Measurements from ENCODE around the gene LCN6. TPM values are rescaled to one million over a fixed set of nuclear protein-coding genes. Genes with fewer than 3 reads are reported as not detected.

Gene LCN6
- total RNA-seq, 4 donors from 2014 or later: 16.2 to 31.4 (median 22.7) TPM

DNA sequence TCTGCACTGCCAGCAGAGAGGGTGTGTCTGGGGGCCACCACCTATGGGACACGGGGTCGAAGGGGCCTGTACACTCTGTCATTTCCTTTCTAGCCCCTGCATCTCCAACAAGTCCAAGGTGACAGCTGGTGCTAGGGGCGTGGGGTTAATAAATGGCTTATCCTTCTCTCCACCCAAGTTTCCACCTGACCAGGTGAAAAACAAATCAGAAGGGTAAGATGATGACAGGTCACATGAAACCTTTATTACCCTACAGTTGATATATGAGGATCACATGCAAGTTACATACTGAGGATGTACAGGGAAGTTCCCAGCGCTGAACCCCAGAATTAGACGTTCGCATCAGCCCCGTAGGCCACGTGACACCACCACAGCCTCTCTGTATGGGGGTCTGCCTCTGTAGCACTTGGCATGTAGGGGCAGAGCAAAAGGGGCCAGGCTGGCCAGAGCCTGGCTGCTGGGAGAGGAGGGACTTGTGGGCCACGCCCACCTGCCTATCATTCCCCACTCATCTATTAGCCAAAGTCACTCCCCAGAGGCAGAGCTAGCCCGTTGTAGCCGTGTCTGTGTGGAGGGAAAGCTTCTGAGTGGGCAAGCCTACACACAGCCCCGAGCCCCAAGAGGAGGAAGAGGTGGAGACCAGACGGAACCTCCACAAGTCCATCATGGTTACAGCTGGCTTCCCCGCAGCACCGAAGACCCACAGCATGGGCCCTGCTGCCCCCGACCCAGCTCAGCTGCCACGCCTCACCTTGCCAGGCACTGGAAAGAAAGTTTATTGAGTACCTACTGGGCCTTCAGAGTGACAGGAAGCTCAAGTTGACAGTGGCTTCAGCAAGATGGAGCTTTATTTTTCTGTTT lies 45.0 kb upstream of the LCN6 start:
- H3K9me3 ChIP-seq: no peaks in the 10 kb centered on the region
- peaks cover 24% of the 10 kb centered on the region for H3K27me3 ChIP-seq
- WGBS, 2 donors (ENCODE audit: low coverage in 1 of 2): 78% methylated on average over 4 of the region's 17 CpGs; no CpG with 5 or more reads in 1 of the 2 donors
- ATAC-seq: no peak
- H3K4me1 ChIP-seq: peaks cover 0 to 39% (median 13%) of the 10 kb centered on the region in 3 donors
- H3K36me3 ChIP-seq: peaks cover 0 to 18% of the 10 kb centered on the region in 2 donors
- TF ChIP-seq POLR2A (IDR thresholded peaks at IDR 0.05) (no peak), CTCF (IDR thresholded peaks at IDR 0.05) (no peak), EP300 (IDR thresholded peaks at IDR 0.05) (no peak), POLR2AphosphoS5 (IDR thresholded peaks at IDR 0.05) (no peak)
- no peak overlapping the region for H3K4me3 ChIP-seq
- H3K27ac ChIP-seq: no peak overlapping the region

DNA sequence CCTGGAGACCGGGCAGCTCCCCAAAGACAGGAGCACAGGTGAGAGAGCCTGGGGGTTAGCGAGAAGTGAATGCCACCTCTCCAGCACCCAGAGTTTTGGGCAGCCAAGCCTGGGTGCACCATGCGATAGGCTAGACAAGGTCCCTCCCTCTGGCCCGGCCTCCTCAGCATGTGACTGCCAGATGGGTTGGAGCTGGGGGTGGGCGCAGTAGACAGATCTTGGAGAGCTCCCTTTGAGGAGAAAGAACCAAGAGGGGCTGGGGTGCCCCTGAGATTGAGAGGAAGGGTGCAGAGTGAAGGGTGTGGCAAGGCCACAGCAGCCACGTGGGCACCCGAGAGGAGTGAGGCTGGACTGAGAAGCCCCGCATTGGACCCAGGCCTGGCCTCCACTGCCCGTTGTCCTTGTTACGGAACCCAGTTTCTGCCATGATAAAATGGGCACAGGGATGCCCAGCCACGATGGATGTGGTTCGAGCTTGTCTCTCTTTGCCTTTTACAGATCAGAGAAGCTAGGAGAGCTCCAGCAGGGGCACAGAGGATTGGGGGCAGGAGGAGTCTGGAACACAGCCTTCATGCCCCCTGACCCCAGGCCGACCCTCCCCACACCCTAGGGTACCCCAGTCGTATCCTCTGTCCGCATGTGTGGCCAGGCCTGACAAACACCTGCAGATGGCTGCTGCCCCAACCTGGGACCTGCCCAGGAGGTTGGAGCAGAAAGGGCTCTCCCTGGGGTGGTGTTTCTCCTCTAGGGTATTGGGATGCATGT lies 44.2 kb upstream of the LCN6 start:
- H3K27ac ChIP-seq: peak overlapping the region in 2 of 4 donors; percentile 95
- WGBS, 2 donors (ENCODE audit: low coverage in 1 of 2): 20 to 85% methylated on average over 1 to 4 of the region's 15 CpGs
- H3K36me3 ChIP-seq: peaks cover 0 to 18% of the 10 kb centered on the region in 2 donors
- peaks cover 0 to 45% (median 13%) of the 10 kb centered on the region in 3 donors for H3K4me1 ChIP-seq
- H3K4me3 ChIP-seq: peak overlapping the region in 1 of 2 donors; percentile 86
- H3K9me3 ChIP-seq: no peaks in the 10 kb centered on the region
- peaks cover 16% of the 10 kb centered on the region for H3K27me3 ChIP-seq
- no peak for TF ChIP-seq EP300 (IDR thresholded peaks at IDR 0.05)
- TF ChIP-seq POLR2A (IDR thresholded peaks at IDR 0.05): no peak
- no peak for TF ChIP-seq CTCF (IDR thresholded peaks at IDR 0.05)
- TF ChIP-seq POLR2AphosphoS5 (IDR thresholded peaks at IDR 0.05): no peak
- ATAC-seq: no peak

- Histone ChIP-seq H3K4me1 (peaks cover 0 to 44% (median 13%) of the 10 kb centered on the region in 3 donors), H3K9me3 (no peaks in the 10 kb centered on the region), H3K36me3 (peaks cover 0 to 18% of the 10 kb centered on the region in 2 donors), H3K27ac (peak overlapping the region; percentile 77 to 95 (median 94)), H3K27me3 (peaks cover 8% of the 10 kb centered on the region), H3K4me3 (peak overlapping the region; percentile 70 to 86)
- 20% methylated on average over 1 of the region's 29 CpGs; no CpG with 5 or more reads in 1 of the 2 donors for WGBS, 2 donors (ENCODE audit: low coverage in 1 of 2)
- TF ChIP-seq POLR2AphosphoS5 (IDR thresholded peaks at IDR 0.05) (no peak), CTCF (IDR thresholded peaks at IDR 0.05) (peak in 3 of 4 experiments; percentile 54 to 80 (median 72)), EP300 (IDR thresholded peaks at IDR 0.05) (no peak), POLR2A (IDR thresholded peaks at IDR 0.05) (no peak)
- ATAC-seq: no peak
These were observed 43.4 kb upstream of the LCN6 start for GRCh38 chr9:136791516-136792276.

DNA sequence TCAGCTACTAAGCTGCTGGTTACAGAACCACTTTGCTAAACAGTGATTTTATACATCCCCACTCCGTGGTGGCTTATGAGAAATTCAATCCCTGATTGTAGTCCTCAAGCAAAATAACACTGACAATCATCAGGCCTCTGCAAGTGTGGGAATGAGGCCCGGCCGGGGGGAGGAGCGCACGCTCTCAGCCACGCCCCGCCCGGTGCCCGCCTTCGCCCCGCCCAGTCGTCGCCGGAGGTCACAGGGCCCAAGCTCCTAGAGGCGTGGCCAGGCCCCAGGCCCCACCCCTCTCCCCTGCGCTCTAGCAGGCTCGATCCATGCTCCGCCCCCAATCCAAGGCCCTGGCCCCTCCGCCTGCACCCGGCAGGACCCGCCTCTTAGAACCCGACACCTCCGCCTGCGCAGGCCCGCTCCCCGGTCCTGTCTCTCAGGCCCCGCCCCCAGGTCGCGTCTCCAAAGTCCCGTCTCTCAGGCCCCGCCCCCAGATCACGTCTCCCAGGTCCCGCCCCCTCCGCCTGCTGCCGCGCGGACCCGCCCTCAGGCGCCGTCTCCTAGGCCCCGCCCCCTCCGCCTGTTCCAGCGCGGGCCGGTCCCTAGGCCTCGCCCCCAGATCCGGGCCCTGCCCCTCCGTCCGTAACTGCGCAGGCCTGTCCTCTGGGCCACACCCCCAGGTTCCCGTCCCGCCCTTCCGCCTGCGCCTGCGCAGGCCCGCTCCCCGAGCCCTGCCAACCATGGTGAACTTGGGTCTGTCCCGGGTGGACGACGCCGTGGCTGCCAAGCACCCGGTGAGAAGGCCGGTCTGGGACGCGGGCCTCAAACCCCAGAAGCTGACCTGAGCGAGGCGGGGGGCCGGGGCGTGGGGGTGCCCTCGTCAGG lies 42.6 kb upstream of the LCN6 start, which contains the start of gene TMEM141:
Gene TMEM141, plus strand, starts transcription at position 705 of the 876 bp plus-strand sequence. Its CDS starts 27 bp downstream, at position 732.
- peak within 1 kb of the TSS; percentile 70 to 86 for H3K4me3 ChIP-seq
- ATAC-seq: peak; percentile 95
- TF ChIP-seq EP300 (IDR thresholded peaks at IDR 0.05): no peak
- peak in 1 of 2 donors; percentile 52 for TF ChIP-seq POLR2A (IDR thresholded peaks at IDR 0.05)
- peak; percentile 50 for TF ChIP-seq POLR2AphosphoS5 (IDR thresholded peaks at IDR 0.05)
- peak in 1 of 4 experiments; percentile 9 for TF ChIP-seq CTCF (IDR thresholded peaks at IDR 0.05)
- peaks cover 0 to 37% (median 13%) of the 10 kb centered on the region in 3 donors for H3K4me1 ChIP-seq
- H3K36me3 ChIP-seq: peaks cover 0 to 18% of the 10 kb centered on the region in 2 donors
- H3K27ac ChIP-seq: peak within 1 kb of the TSS; percentile 77 to 95 (median 94)
- peaks cover under 1% of the 10 kb centered on the region for H3K27me3 ChIP-seq
- 2% methylated on average over 11 of the region's 70 CpGs; no CpG with 5 or more reads in 1 of the 2 donors for WGBS, 2 donors (ENCODE audit: low coverage in 1 of 2)
- H3K9me3 ChIP-seq: no peaks in the 10 kb centered on the region
